OCI-M2 (cell line): ENCODE measurements around the gene DIPK2B.

Experiments used
- DNase-seq: peaks from one replicate; lab custom pipeline; 2025; ENCODE audit not compliant: unreplicated experiment; lab: John Stamatoyannopoulos, UW

DIPK2B gene, protein sequence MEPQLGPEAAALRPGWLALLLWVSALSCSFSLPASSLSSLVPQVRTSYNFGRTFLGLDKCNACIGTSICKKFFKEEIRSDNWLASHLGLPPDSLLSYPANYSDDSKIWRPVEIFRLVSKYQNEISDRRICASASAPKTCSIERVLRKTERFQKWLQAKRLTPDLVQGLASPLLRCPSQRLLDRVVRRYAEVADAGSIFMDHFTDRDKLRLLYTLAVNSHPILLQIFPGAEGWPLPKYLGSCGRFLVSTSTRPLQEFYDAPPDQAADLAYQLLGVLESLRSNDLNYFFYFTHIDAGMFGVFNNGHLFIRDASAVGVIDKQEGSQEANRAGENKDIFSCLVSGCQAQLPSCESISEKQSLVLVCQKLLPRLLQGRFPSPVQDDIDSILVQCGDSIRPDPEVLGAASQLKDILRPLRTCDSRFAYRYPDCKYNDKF

GRCh38 chrX:45200741-45201234 lies at the start of gene DIPK2B:
DIPK2B (minus strand) TSS chrX:45200876; CDS start chrX:45200826, 50 bp downstream.
- no peak for DNase-seq

- DNase-seq = no peak
Observed at GRCh38 chrX:45240301-45240700, 39.6 kb upstream of the DIPK2B start.

DNA sequence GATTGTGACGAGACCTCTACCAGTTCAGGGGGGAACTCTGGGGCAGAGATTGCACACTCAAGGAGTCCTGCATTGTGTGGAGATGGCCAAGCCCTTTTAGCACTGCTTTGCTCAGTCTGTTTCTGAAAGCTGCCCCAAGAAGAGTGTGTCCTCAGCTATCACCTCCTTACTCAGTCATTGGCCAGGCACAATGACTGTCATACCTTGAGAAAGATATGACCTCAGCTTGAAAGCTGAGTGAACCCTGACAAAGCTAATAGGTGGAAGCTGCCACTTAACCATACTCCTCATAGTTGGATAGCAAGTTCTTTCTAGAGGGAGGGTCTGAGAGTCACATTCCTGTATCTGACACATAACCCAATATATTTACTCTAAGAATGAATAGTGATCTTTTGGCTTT lies 37.8 kb upstream of the DIPK2B start:
- DNase-seq = no peak

GRCh38 chrX:45233531-45233930 lies 32.9 kb upstream of the DIPK2B start:
- no peak for DNase-seq

- no peak for DNase-seq
Observed at GRCh38 chrX:45232139-45232538, 31.5 kb upstream of the DIPK2B start.

GRCh38 chrX:45230410-45230809 lies 29.7 kb upstream of the DIPK2B start:
- DNase-seq = no peak

DNA sequence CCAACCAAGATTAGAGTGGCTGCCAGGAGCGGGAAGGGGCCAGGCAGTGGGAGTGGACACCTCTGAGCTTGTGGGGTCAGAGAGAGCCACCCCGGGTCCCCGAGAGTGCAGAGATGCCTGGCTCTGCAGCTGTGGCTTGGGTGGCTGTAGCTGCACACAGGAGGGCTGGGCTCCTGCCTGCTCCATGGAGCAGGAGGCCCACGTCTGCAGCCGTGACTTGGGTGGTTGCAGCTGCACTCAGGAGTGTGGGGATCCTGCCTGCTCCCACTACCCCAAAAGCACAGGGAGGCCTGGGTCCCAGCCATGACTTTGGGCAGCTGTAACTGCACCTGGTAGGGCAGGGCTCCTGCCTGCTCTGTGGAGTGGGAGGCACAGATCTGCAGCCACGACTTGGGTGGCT lies 28.7 kb upstream of the DIPK2B start:
- no peak for DNase-seq

GRCh38 chrX:45228126-45228525 lies 27.4 kb upstream of the DIPK2B start:
- DNase-seq = no peak

DNA sequence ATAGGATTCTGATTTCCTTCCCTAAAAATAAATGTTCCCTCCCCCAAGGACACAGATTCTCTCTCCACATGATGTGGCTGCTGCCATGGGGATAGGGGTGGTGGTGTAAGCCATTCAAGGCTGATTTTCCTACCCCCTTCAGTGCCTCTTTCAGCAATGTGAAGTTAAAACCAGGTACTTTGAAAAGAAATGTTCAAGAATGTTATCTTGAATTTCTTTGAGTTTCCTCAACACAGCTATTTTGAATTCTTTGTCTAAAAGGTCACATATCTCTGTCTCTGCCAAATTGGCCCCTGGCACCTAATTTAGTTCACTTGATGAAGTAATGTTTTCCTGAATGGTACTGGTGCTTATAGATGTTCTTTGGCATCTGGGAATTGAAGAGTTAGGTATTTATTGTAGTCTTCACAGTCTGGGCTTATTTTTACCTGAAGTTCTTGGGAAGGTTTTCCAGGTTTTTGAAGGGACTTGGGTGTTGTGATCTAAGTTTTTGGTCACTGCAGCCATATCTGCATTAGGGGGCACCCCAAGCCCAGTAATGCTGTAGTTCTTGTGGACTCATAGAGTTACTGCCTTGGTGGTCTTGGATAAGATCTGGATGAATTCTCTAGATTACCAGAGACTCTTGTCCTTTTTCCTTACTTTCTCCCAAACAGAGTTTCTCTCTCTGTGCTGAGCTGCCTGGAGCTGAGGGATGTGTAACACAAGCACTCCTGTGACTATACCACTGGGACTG lies 7.6 kb upstream of the DIPK2B start:
- no peak for DNase-seq

- DNase-seq = no peak
Observed at GRCh38 chrX:45202171-45202570, 1.5 kb upstream of the DIPK2B start.

DNA sequence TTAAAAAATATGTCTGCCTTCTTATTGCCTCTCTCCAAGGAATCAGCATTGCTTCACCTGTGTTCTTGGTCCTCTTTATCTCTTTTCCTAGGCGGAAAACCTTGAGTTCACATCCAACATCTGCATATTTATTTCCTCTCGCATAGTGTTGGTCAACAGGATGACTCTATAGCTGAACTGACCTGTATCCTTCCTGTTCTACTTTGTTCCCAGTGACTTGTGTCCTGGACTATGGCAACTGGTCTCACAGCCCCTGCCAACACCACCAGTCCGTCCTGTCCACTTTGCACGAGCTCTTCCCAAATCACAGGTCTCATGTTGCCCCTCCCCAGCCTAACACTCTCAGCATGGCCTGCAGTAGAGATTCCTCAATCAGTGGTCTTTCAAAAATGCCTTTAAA lies 2.0 kb downstream of the DIPK2B start:
- no peak for DNase-seq

DNA sequence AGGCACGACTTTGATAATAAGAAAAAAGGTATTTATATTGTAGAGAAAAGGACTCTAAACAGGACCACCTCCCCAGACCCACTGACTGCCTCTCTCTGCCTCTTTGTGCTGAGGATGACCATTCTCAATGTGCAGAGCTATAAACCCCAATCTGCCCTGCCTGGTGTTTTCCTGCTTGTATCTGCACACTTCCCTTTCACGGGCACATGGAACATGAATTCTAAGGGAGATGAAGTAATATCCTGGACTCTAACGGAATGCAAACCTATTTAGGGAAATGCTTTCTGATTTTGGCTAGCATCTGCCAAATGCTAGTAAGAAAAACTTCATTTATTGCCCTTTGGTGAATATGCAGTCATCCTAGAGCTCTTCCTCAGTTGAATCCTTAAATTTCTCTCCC lies 2.4 kb downstream of the DIPK2B start:
- DNase-seq = no peak

DNA sequence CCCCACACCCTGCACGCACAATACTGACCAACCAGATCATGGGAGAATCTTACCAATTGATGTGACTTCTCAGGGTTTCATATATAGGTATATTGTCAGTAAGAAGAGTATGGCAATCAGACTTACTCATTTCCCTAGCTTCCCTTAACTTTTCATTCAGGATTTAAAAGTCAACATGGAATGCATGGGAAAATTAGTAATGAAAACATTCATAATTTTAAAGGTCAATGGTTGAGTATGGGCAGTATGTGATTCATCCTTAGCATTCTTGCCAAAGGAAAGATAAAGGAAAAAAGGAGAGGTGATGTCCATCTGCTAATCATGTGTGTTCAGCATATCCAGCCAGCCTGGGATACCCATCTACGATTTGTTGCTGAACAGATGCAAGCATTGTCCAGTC lies 4.0 kb downstream of the DIPK2B start:
- DNase-seq = no peak

DNA sequence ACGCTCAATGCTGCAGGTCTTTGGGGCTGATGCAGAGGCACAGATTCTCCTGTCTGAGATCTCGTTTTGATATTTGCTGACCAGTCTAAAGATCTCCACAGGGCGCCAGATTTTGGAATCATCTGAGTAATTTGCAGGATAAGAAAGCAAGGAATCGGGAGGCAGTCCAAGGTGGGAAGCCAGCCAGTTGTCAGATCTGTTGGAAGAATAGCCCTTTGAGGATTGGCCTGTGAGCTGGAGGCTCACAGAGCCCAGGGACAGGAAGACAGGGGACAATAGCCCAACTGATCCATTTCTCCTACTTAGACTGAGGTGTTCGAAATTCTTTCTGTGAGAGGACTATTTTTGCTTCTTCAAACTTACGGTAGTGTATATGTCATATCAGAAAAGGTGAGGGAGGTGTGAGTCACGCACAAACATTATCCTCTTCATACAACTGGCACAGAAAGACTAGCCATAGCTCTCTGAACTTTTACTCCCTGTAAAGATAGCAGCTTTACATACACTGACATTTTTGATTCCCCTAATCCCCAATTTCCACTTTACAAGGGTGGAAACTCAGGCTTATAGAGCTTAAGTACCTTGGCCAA lies 8.8 kb downstream of the DIPK2B start:
- no peak for DNase-seq

DNA sequence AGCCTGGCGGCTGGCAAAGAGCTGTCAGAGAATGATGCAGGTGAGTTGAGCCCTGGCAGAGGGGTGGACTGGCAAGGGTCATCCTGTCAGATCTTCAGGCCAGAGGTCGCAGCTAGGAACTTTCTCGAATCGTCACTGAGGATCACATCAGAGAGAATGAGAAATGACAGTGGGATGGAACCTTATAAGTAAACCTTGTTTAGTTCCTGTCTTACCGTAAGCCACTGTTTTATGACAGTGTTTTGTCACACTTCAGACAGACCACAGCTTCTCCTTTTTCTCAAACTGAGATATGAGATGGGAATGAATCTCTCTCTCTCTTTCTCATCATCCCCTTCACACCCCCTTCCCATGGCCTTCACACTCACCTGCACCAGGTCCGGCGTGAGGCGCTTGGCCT lies 9.3 kb downstream of the DIPK2B start:
- no peak for DNase-seq

GRCh38 chrX:45187731-45188130 lies 12.9 kb downstream of the DIPK2B start:
- no peak for DNase-seq

DNA sequence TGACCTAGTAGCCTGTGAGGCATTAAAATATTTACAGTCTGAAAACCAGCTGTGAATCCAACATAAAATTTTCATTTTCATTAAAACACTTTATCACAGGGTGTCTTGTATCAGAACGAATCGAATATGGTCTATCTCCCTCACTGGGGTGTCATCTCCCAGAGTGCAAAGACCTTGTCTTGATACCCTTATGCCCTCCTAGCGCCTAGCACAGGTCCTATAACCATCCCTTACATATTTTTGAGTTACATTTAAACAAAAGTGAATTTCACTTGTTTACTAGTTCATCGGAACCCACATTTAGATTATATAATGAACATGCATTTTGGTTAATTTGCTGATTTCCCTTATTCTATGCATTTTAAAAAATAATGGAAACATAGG lies 14.0 kb downstream of the DIPK2B start:
- no peak for DNase-seq

DNA sequence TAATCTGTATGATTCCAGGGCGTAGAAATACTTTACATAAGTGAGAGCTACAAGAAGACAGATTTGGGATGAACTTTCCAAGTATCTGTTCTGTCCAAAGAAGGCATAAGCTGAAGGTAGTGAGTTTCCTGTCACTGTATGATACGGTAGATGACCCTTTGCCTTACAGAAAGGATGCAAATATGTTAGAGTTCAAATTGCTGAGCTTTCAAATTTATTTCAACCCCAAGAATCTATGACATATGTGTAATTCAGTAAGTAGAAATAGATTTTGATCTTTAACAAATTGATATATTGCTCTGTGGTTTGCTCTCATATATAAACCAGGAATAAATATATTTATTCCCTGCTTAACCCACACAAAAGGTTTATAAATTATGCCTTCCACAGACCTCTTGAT lies 16.5 kb downstream of the DIPK2B start:
- DNase-seq = no peak

- DNase-seq = no peak
Observed at GRCh38 chrX:45172890-45173289, 27.8 kb downstream of the DIPK2B start.

GRCh38 chrX:45166781-45167180 lies 33.9 kb downstream of the DIPK2B start:
- no peak for DNase-seq

- DNase-seq = no peak
Observed at GRCh38 chrX:45165726-45166125, 35.0 kb downstream of the DIPK2B start.

DNA sequence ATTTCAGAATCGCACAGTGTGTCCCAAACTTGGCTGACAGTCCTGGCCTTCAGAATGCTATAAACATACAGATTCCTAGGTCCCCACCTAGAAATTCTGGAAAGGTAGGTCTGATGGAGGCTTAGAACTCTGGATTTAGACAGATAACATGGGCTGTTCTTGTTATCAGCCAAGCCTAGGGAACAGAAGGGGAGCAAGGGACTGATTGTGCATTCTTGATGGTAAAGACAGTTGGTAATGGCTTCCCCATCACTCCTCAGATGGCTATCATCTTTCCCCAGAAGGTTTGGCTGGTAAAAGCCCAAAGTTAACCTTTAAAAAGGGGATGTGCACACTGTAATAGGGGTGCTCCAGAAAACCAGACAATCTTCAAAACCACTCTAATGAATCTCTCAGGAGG lies 35.7 kb downstream of the DIPK2B start:
- no peak for DNase-seq
